NCI-H82 treated with DMSO at 0.1 percent for 48 hours (cell line): ENCODE results near the gene IBA57.
"Not testable (repeated sequence)": the region's sequence is repeated elsewhere in the genome, so short reads cannot be mapped to it uniquely, and the experiment has no call there.

Experiments
- DNase-seq: peaks from one replicate; lab custom pipeline; 2025; ENCODE audit not compliant: unreplicated experiment; lab: John Stamatoyannopoulos, UW

IBA57 gene

DNA sequence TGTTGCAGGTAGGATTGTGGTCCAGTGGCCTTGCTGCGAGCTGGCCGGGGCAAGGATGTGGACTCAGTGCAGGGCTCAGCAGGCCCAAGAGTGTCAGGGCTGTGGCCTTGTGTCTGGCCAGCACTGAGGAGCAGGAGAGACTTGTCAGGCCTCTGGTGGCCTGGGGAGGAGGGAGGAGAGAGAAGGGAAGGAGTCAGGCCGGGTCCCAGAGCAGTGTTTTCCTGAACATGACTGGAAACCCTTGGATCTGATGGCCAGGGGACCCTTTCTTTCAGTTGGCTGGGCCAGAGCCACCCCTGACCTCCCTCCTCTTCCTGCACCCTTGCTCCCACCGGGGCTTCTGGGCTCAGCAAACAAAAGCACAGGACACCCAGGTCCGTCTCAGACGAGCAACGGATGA lies 5.1 kb downstream of the IBA57 start:
- no peak for DNase-seq

DNA sequence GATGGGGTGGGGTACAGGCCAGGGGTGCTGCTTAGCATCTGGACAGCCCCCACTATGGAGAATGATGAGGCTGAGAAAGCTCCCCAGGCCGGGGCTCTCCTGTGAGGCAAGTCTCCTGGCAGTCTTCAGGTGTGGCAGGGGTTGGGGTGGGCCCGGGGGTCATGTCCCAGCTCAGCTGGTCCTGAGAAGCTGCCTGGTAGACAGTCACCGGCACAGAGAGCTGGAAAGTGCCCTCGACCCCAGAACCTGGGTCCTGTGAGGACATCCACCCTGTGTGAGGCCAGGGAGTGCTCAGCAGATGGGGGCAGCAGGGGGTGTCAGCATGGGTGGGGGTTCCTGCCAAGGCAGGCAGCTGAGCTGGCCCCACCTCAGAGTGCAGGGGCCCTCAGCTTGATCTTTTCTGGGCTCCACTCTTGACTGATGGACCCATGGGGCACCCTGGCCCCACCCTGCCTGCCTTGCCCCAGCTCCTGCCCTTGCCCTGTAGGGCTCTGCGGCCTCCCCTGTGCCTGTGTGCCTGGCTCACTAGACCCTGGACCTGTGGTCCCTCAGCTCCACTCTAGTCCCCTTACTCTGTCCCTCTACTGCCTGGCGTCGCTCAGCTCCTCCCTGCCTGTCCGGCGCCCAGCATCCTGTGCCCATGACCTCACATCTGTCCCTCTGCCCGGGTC lies 5.8 kb downstream of the IBA57 start:
- no peak for DNase-seq

- DNase-seq, result no peak
These were observed 7.3 kb downstream of the IBA57 start for GRCh38 chr1:228172591-228173527.

DNA sequence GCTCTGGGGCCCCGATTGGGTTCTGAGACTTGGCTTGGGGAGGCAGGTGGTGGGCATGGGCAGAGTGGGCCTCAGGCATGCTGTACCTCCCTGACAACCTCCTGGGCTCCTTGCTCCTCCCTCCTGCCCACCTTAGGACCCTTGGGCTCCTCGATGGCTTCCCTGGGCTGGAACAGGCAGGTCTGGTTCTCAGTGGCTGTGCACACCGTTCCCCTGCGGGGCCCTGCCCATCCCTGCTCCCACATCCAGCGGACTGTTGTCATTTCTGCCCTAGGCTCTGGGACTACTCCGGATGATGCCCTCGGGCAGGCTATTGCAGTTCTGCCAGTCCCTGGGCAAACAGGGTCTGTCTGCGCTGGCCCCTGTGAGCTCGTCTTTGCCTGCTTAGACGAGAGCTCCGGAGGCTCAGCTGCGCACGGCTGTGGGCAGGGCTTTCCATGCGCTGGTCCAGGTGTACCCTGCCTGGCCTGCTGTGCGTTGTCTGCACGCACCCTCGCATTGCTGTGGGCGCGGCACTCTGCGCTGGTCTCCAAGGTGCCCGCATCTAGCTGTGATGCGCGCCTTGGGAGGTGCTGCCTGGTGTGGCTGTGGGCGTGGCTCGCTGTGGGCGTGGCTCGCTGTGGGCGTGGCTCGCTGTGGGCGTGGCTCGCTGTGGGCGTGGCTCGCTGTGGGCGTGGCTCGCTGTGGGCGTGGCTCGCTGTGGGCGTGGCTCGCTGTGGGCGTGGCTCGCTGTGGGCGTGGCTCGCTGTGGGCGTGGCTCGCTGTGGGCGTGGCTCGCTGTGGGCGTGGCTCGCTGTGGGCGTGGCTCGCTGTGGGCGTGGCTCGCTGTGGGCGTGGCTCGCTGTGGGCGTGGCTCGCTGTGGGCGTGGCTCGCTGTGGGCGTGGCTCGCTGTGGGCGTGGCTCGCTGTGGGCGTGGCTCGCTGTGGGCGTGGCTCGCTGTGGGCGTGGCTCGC lies 8.2 kb downstream of the IBA57 start:
- not testable (repeated sequence) for DNase-seq

DNA sequence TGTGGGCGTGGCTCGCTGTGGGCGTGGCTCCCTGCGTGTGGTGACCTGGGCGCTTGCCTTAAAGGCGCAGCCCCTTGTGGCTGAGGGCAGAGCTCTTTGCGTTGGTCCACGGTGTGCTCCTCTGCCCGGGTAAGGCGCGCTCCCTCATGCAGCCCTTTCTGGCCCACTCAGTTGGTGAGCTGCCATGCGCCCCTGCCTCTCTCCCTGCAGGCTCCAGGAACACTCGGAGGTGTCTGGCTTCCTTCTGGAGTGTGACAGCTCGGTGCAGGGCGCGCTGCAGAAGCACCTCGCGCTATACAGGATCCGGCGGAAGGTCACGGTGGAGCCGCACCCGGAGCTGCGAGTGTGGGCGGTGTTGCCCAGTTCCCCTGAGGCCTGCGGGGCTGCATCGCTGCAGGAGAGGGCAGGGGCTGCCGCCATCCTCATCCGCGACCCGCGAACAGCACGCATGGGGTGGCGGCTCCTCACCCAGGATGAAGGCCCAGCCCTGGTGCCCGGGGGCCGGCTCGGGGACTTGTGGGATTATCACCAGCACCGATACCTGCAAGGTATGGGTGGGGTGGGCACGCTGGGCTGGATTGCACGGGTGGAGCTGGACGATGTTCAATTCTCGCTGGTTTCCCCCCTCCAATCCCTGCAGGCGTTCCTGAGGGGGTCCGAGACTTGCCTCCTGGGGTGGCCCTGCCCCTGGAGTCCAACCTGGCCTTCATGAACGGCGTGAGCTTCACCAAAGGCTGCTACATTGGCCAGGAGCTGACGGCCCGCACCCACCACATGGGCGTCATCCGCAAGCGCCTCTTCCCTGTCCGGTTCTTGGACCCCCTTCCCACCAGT lies 9.1 kb downstream of the IBA57 start:
- DNase-seq, result no peak

GRCh38 chr1:228175316-228176023 lies 9.9 kb downstream of the IBA57 start:
- DNase-seq, result no peak

GRCh38 chr1:228176024-228176395 lies 10.4 kb downstream of the IBA57 start:
- DNase-seq, result no peak

DNA sequence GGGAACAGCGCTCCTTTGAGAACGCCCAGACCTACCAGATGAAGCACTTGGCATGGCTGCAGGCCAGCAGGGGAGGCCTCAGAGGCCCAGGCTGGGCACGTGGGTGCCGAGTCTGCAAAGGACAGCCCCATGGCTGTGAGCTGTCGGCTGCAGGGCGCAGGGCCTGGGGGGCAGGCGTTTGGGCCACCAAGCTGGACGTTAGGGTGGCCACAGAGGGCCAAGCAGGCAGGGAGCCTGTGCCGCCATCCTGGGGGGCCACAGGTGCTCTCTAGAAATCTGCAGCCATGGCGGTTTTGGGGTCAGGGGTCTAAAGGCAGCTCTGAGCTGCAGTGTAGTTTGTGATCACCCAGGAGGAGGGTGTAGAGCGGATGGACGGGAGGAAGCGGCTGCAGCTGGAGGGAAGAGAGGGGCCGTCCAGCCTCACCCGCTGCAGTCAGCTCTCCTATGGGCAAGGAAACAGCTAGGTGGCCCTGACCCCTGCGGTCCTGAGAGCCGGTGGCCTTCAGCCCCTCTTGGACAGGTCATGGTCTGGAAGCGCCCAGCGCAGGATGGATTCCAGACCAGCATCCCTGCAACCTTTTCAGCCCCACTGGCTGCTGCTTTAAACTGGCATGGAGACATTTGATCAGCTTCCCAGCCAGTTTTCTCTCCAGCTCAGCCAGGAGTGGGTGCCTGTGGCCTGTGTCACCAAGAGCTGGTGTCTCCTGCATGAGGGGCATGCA lies 11.0 kb downstream of the IBA57 start:
- no peak for DNase-seq

DNA sequence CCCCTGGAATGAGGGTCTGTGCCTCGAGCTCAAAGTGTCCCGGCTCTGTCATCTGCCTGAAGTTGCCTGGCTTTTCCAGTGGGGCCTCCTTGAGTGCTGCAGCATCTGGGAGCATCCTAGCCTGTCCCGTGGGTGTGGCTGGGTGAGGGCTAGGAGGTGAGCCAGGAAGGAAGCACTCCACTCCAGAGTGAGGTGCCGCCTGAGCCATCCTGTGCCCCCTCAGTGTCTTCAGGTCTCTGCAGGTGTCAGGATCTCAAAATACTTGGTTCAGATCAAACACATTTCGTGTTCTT lies 11.5 kb downstream of the IBA57 start:
- DNase-seq, result no peak

DNA sequence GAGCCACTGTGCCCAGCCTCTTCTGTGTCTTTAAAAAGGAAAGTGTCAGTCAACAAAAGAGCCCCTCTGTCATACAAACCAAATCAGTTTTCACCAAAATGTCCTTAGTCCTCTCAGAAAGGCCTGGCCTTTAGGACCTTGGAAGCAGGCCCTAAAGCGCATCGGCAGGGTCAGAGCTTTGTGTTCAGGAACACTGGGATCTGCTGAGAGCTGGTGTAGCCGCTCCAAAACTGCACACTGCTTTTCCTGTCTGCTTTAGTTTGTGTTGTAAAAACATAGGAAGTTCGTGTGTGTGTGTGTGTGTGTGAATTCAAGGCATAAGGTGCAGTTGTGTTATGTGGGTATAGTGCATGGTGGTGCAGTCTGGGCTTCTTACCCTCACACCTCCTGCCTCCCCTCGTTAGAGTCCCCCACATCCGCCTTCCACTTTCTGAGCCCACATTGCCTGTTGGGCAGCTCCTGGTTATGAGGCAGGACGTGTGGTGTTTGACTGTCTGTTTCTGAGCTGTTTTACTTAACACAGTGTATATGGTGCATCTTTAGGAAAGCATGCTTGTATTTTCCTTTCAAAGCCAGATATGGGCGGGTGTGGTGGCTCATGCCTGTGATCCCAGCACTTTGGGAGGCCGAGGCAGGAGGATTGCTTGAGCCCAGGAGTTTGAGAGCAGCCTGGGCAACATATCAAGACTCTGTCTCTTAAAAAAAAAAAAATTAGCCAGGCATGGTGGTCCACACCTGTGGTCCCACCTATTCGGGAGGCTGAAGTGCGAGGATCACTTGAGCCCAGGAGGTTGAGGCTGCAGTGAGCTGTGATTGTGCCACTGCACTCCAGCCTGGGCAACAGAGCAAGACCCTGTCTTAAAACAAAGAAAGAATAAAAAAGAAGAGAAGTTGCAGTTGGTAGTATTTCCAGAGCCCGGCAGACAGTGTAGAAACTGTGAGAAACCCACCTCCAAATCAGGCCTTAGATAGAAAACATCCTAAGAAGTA lies 12.4 kb downstream of the IBA57 start:
- no peak for DNase-seq

DNA sequence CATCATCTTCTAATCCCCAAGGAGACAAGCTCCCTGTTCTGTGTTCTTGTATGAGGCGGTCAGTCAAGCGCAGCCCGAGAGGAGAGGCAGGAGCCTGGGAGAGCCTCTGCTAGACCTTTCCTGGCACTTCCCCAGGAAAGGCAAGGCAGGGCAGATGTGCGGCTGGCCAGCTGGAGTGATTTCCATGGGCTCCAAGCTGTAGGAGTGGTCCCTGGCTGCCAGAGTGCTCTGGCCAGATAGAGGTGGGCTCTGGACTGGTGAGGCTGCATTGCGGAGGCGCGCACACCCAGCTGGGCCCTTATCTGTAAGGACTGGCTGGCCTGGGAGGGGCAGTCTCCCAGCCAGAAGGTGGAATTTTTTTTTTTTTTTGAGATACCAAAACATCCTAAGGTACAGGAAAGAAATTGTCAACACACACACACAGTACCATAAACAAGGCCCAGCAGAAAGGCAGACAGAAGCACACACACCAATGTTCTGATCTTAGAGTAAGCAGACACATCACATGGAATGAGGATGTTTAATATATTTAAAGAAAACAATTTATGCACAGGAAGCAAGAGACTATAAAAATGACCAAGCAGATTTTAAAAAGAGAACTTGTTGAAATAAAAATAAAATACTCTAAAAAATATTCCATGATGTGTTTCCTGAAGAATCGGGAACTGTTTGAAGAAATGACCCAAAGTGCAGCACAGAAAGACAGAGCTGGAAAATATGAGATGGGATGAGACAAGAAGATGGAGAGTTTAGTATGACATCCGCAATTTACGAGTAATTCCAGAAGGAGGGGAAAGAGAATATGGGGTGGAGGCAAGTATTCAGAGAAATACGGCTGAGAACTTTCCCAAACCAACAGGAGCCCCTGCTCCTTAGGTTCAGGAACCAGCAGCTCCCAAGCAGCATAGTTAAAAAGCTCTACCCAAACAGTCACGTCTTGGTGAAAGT lies 13.4 kb downstream of the IBA57 start:
- DNase-seq, result no peak

GRCh38 chr1:228180271-228180958 lies 14.8 kb downstream of the IBA57 start:
- no peak for DNase-seq

DNA sequence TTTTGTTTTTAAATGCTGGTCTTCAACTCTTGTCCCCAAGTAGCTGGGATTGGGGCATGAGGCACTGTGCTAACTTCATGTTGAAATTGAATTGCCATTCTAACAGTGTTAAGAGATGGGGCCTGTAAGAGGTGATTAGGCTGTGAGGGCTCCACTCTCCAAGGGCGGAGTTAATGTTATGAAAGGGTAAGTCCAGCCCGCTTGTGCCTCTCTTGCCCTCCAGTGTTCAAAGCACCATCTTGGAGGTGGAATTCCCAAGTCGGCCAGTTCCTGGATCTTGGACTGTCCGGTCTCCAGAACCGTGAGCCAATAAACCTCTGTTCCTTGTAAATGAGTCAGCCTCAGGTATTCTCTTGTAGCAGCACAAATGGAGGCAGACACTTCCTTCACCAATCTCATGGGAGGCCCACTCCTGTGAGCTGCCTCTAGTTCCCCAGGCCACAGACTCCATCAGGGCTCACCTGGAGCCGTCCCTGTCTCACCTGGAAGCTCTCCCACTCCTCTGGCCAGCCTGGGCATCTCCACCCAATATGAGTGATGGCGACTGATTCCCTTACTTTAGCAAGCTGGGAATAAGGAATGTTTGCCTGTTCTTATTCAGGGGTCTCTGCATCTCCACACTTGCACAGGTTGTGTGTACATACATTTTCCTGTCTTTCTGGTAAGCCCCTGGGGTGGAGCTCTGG lies 15.5 kb downstream of the IBA57 start:
- DNase-seq, result no peak

- DNase-seq, result no peak
These were observed 16.0 kb downstream of the IBA57 start for GRCh38 chr1:228181645-228182034.

- DNase-seq, result no peak
These were observed 16.9 kb downstream of the IBA57 start for GRCh38 chr1:228182296-228183030.
